Duodenal mucosa (tissue), 2 donors: ENCODE results near the gene YARS2.

Source experiments
- H3K27ac ChIP-seq: one replicate; pipeline ENCODE4 v1.7.0; 2013; ENCODE audit warnings: low read depth, low read length
- H3K27me3 ChIP-seq, 2 donors: one replicate each; pipeline ENCODE4 v1.7.0; 2013; ENCODE audit warnings: low read length in 2 of 2, control low read depth in 1 of 2; ENCODE audit not compliant: insufficient read depth in 2 of 2, control insufficient read depth in 1 of 2
- H3K36me3 ChIP-seq, 2 donors: one replicate each; pipeline ENCODE4 v1.7.0; 2013; ENCODE audit warnings: low read length in 2 of 2, control low read depth in 1 of 2; ENCODE audit not compliant: insufficient read depth in 2 of 2, control insufficient read depth in 1 of 2
- H3K4me1 ChIP-seq, 2 donors: one replicate each; pipeline ENCODE4 v1.7.0; 2013; ENCODE audit warnings: low read length in 2 of 2, control low read depth in 1 of 2; ENCODE audit not compliant: insufficient read depth in 2 of 2, control insufficient read depth in 1 of 2
- H3K4me3 ChIP-seq, 2 donors: one replicate each; pipeline ENCODE4 v1.7.0; 2013; ENCODE audit warnings: low read length in 2 of 2, low read depth in 1 of 2
- H3K9ac ChIP-seq, 2 donors: one replicate each; pipeline ENCODE4 v1.7.0; 2013; ENCODE audit warnings: low read length in 2 of 2, low read depth in 1 of 2
- H3K9me3 ChIP-seq, 2 donors: one replicate each; pipeline ENCODE4 v1.7.0; 2013; ENCODE audit warnings: low read length in 2 of 2, control low read depth in 1 of 2; ENCODE audit not compliant: control insufficient read depth in 1 of 2

The YARS2 gene

DNA sequence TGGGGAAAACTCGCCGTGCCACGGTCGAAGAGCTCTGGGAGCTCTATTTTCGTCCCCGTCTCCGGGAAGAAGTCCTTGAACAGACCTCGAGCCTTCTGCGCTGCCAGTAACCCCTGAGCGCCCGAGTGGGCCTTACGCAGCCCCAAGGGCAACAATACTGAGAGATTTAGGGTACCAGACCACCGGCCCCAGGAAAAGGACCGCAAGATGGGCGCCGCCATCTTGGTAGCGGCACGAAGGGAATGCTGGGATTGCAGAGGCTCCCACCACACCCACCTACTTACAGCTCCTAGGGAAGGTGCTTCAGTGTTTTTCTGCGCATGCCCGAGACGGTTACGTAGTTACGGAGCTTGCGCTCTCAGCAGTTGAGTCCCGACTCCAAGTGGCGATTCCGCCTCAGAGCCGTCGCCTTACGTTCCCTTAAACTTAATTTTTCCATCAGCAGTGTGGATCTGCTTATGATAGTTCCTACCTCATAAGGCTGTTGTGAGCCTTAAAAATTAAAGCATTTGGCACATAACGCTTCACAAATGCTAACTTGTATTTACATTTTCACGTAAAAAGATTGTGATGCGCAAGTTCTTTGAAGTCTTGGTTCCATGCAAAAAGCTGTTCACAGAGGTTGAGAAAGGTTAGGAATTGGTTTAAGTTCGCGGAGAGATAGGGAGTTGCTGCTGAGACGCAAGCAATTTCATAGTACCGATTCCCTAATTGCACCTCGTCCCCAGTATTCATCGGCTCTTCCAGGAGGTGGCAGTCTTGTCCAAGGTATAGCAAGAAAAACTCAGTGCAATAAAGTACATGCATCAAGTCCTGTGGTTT lies at the start of gene YARS2:
Gene YARS2, minus strand, starts transcription at position 244 of the 822 bp plus-strand sequence. Its CDS starts 23 bp downstream, at position 221.
- H3K36me3 ChIP-seq: peaks cover 14 to 20% of the 10 kb centered on the region in 2 donors

DNA sequence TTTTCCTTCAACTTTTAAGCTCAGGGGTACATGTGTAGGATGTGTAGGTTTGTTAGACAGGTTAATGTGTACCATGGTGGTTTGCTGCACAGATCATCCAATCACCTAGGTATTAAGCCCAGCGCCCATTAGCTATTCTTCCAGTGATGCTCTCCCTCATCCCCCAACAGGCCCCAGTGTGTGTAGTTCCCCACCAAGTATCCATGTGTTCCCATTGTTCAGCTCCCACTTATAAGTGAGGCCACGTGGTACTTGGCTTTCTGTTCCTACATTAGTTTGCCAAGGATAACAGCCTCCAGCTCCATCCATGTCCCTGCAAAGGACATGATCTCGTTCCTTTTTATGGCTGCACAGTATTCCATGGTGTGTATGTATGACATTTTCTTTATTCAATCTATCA lies 48.6 kb upstream of the YARS2 start:
- H3K4me3 ChIP-seq: no peak overlapping the region
- H3K27ac ChIP-seq: no peak overlapping the region
- H3K27me3 ChIP-seq: no peaks in the 10 kb centered on the region
- H3K36me3 ChIP-seq: peaks cover 10 to 36% of the 10 kb centered on the region in 2 donors
- no peaks in the 10 kb centered on the region for H3K4me1 ChIP-seq
- no peaks in the 10 kb centered on the region for H3K9me3 ChIP-seq
- H3K9ac ChIP-seq: no peak overlapping the region

More for the DNA sequence above, at the start of gene YARS2:
- H3K27me3 ChIP-seq: no peaks in the 10 kb centered on the region
- H3K9ac ChIP-seq: peak within 1 kb of the TSS; percentile 85 to 90
- peak within 1 kb of the TSS; percentile 82 for H3K27ac ChIP-seq
- H3K4me1 ChIP-seq: peaks cover 19 to 22% of the 10 kb centered on the region in 2 donors
- H3K9me3 ChIP-seq: no peaks in the 10 kb centered on the region
- H3K4me3 ChIP-seq: peak within 1 kb of the TSS; percentile 96 to 97

- H3K27me3 ChIP-seq: no peaks in the 10 kb centered on the region
- H3K27ac ChIP-seq: no peak overlapping the region
- H3K9ac ChIP-seq: no peak overlapping the region
- no peaks in the 10 kb centered on the region for H3K9me3 ChIP-seq
- H3K4me1 ChIP-seq: no peaks in the 10 kb centered on the region
- peaks cover 3 to 28% of the 10 kb centered on the region in 2 donors for H3K36me3 ChIP-seq
- H3K4me3 ChIP-seq: no peak overlapping the region
Measured at GRCh38 chr12:32801269-32801980, 45.7 kb upstream of the YARS2 start.

DNA sequence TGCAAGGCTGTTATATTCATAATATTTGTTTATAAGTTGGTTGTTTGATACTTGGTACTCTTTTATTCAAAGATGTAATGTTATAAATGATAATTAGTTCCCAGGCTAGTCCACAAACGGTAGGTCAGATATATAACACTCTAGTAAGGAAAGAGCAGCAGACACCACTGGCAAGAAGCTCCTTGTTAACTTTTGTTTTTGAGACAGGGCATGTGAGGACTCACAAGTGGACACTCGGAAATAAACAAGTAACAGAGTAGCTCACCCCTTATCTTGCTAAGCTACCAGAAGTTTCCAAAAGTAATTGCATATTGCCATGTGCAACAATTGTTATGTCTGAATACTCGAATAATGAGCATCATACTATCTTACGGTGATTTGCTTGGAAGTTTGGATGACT lies 38.6 kb upstream of the YARS2 start:
- Histone ChIP-seq H3K9ac (no peak overlapping the region), H3K36me3 (peaks cover 7 to 31% of the 10 kb centered on the region in 2 donors), H3K27ac (no peak overlapping the region), H3K9me3 (no peaks in the 10 kb centered on the region), H3K4me3 (no peak overlapping the region), H3K4me1 (no peaks in the 10 kb centered on the region), H3K27me3 (no peaks in the 10 kb centered on the region)

DNA sequence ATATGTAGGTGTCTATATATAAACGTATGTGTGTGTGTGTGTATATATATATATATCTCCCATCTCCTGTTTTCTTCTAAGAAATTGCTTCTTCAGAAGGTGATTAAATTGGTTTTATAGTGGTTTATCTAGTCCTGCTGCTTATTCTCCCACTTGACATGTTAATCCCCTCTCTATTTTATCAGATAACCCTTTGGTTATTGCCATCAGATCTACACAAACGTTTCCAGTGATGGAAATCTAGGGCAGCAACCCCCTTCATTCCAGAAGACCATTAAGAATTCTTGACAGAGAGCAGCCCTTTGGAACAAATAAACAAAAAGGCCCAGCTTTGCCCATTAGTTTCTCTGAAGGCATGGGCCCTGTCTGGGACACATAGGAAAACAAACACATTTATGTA lies 34.2 kb upstream of the YARS2 start:
- Histone ChIP-seq H3K9ac (no peak overlapping the region), H3K36me3 (peaks cover 7 to 31% of the 10 kb centered on the region in 2 donors), H3K4me1 (no peaks in the 10 kb centered on the region), H3K27ac (no peak overlapping the region), H3K4me3 (no peak overlapping the region), H3K9me3 (no peaks in the 10 kb centered on the region), H3K27me3 (no peaks in the 10 kb centered on the region)

DNA sequence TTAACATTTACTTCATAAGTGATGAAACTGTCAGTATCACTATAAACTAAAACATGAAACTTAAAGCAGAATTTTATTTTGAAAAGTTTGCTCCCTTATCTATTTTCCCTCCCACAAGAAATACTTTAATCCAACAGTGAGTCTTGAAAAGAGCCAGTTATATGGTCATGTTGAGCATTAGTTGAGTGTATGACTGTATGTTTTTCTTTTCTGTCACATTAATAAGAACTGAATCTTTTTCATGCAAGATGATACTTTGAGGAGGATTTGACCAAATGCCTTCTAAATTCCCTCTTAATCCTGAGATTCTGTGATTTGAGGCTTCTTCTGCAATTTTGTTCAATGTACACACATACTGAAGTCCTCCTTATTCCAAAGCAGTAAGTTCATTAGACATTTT lies 33.7 kb upstream of the YARS2 start:
- no peaks in the 10 kb centered on the region for H3K27me3 ChIP-seq
- no peak overlapping the region for H3K4me3 ChIP-seq
- peaks cover 7 to 27% of the 10 kb centered on the region in 2 donors for H3K36me3 ChIP-seq
- H3K9me3 ChIP-seq: no peaks in the 10 kb centered on the region
- no peak overlapping the region for H3K9ac ChIP-seq
- H3K4me1 ChIP-seq: no peaks in the 10 kb centered on the region
- no peak overlapping the region for H3K27ac ChIP-seq

DNA sequence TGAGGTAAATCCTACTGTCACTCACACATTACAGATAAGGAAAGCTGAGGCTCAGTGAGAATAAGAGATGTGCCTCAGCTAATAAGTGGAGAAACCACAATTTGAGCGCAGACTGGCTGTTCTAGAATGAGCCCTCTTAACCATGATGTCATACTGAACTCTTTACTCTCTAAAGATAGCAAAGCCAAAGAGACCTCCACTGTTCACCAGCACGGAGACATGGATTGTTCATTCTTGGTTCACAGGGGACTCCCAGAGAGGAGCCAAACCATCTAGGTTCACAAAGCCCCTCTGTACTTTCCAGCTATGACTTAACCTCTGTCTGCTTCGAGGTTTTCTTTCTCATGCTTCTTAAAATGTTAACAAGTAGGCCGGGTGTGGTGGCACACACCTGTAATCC lies 32.7 kb upstream of the YARS2 start:
- no peak overlapping the region for H3K9ac ChIP-seq
- H3K36me3 ChIP-seq: peaks cover 7 to 21% of the 10 kb centered on the region in 2 donors
- H3K27ac ChIP-seq: no peak overlapping the region
- H3K4me1 ChIP-seq: no peaks in the 10 kb centered on the region
- no peaks in the 10 kb centered on the region for H3K9me3 ChIP-seq
- no peak overlapping the region for H3K4me3 ChIP-seq
- H3K27me3 ChIP-seq: no peaks in the 10 kb centered on the region

DNA sequence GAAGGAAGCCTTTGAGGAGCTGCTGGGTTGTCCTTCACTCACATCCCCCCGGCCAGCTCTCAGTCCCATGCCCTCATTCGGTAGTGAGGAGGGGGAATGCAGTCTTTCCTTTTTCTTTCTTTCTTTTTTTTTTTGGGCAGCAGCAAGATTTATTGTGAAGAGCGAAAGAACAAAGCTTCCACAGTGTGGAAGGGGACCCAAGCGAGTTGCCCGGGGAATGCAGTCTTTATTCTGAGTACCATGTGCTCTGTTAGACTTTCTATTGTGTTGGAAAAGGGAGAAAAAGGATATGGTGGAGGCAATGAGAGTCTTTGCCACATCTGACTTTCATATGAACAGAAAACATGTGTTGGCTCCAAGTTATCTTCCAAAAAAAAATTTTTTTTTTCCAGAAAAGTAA lies 29.9 kb upstream of the YARS2 start:
- Histone ChIP-seq H3K27ac (no peak overlapping the region), H3K27me3 (no peaks in the 10 kb centered on the region), H3K36me3 (peaks cover 0 to 13% of the 10 kb centered on the region in 2 donors), H3K4me1 (no peaks in the 10 kb centered on the region), H3K4me3 (no peak overlapping the region), H3K9me3 (no peaks in the 10 kb centered on the region), H3K9ac (no peak overlapping the region)

GRCh38 chr12:32783029-32783428 lies 27.3 kb upstream of the YARS2 start:
- no peaks in the 10 kb centered on the region for H3K4me1 ChIP-seq
- H3K4me3 ChIP-seq: no peak overlapping the region
- peaks cover 0 to 3% of the 10 kb centered on the region in 2 donors for H3K36me3 ChIP-seq
- H3K27ac ChIP-seq: no peak overlapping the region
- no peaks in the 10 kb centered on the region for H3K27me3 ChIP-seq
- no peak overlapping the region for H3K9ac ChIP-seq
- no peaks in the 10 kb centered on the region for H3K9me3 ChIP-seq

- no peak overlapping the region for H3K4me3 ChIP-seq
- H3K4me1 ChIP-seq: peaks cover 0 to 9% of the 10 kb centered on the region in 2 donors
- H3K27ac ChIP-seq: no peak overlapping the region
- no peaks in the 10 kb centered on the region for H3K9me3 ChIP-seq
- H3K27me3 ChIP-seq: no peaks in the 10 kb centered on the region
- H3K9ac ChIP-seq: no peak overlapping the region
- no peaks in the 10 kb centered on the region for H3K36me3 ChIP-seq
Measured at GRCh38 chr12:32780071-32780470, 24.4 kb upstream of the YARS2 start.
